Inflammatory macrophage treated with lipopolysaccharide for 1 hour (primary cell): ENCODE data around the gene IKZF1.

Source experiments
- DNase-seq, 2 donors: peaks; one replicate each; pipeline ENCODE4 v3.0.0-alpha.2; 2020 to 2022

IKZF1 gene

DNA sequence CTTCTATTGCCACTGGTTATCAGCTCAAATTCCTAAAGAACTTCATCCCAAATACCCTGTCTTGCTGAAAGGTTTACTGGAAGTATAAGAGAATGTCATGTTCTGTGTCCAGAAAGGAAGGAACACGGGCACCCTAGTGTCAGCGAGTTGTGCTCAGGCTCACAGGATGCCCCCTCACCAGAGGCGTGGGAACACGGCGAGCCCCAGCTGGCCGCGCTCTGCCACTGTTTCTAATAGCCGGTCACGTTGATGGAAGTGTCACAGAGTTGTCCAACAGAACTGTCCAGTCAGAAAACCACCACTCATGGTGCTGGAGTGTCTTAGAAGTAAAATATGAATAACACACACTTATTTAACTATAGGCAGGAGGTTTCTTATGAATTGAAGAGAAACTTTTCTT lies 72.8 kb downstream of the IKZF1 start:
- DNase-seq = no peak

DNA sequence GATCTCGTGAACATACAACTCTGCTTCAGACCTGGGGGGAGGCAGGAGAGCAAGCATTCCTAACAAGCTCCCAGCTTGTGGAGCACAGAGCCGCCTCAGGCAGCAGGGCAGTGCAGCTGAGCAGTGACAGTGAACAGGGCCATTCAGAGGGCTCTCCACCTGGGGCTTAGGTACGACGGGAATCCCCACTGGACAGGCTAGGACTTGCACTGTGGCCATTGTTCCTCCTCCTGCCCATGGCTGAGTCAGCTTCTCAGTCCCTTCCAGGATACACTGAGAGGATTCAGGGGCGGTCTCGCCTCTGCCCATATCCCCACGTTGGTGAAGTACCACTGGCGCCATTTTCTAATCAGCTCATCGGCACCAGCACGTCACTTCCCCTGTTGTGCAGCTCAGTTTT lies 74.6 kb downstream of the IKZF1 start:
- DNase-seq = no peak

DNA sequence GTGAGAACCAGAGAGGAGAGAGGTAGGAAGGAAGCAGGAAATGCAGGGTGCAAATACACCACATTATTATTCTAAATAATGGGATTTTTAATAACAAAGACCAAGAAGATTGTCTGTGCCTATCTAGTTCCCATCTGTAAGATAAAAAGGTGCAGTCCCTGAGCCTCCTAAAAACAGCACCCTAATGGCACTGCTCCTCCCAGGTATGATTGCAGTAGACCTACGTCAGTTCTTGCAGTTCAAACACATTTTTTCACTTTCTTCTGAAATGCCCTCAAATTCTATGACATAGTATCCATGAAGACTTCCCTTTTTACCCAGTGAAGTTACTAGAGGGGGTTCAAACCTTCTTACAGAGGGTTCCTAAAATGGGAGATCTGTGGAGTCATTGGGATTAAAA lies 75.0 kb downstream of the IKZF1 start:
- no peak for DNase-seq

DNA sequence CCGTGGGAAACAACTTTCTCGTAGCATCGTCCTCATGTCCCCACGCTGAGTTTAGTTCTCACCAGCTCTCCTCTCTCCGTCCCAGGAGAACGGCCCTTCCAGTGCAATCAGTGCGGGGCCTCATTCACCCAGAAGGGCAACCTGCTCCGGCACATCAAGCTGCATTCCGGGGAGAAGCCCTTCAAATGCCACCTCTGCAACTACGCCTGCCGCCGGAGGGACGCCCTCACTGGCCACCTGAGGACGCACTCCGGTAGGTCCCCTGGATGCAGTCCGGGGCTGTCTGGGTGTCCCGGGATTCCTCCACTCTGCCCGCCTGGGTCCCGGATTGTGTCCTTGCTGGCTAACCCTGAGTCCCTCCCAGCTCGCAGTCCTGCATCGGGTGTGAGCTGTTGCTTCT lies 77.9 kb downstream of the IKZF1 start:
- DNase-seq = no peak

DNA sequence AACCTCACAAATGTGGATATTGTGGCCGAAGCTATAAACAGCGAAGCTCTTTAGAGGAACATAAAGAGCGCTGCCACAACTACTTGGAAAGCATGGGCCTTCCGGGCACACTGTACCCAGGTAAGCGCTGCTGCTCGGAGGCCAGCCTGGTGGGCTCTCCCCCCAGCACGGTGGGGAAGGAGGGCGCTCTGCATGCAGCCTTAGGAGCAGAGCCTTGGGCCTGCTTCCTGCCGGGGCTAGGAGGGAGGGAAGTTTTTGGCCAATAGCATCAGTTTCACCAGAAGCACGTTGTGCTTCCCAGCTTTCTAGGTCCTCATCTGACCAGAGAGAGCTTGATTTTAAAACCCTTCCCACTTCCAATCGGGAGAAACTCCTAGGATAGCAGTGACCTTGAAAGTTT lies 82.8 kb downstream of the IKZF1 start:
- no peak for DNase-seq

DNA sequence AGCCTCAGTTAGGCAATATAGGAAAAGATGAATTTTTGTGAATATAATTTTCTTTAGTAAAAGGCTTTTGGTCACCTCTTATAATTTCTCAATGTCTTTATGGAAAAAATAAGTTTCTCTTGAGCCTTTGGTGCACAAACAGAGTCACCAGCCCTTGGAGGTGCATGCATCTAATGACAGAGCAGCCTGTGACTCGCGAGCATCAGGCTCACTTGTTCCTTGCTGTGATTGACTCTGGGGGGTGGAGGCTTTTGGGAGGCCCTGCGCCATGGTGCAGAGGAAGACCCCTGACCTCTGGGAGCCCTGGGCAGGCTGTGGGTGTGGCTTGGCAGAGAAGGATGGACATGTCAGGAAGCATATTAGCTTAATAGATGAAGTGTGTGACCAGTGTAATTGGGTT lies 85.4 kb downstream of the IKZF1 start:
- DNase-seq = no peak

DNA sequence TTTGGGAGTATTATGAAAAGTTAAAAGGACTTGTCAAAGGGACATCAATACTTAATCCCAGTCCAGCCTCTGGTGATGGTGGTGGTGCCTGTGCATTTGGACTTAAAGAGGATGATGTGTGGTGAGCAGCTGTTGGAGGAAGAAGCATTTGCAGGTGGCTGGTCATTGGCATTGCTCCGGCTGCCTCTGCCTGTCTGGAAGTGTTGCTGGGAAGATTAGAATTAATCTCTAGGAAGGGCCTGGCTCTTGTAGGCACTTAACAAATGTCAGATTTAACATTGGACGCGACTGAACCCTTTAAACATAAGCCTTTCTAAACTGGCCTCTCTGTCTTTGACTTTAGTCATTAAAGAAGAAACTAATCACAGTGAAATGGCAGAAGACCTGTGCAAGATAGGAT lies 86.9 kb downstream of the IKZF1 start:
- DNase-seq = no peak

DNA sequence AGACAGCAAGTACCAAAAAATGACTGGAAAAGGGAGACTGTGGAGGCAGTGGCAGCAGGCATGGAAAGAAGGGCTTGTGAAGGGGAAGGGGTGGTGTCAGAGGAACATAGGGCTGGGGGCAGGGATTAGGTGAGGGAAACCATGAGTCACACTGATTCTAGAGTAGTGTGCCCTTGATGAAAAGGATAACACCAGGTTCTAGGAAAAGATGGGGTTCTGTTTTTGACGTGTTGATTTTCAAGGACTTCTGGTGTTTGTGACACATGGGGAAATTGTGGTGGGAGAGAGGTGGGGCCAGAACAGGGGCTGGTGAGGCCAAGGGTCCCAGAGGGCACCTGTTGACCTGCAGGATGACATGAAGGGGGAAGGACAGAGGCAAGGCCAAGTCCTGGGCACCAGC lies 88.6 kb downstream of the IKZF1 start:
- DNase-seq = no peak

DNA sequence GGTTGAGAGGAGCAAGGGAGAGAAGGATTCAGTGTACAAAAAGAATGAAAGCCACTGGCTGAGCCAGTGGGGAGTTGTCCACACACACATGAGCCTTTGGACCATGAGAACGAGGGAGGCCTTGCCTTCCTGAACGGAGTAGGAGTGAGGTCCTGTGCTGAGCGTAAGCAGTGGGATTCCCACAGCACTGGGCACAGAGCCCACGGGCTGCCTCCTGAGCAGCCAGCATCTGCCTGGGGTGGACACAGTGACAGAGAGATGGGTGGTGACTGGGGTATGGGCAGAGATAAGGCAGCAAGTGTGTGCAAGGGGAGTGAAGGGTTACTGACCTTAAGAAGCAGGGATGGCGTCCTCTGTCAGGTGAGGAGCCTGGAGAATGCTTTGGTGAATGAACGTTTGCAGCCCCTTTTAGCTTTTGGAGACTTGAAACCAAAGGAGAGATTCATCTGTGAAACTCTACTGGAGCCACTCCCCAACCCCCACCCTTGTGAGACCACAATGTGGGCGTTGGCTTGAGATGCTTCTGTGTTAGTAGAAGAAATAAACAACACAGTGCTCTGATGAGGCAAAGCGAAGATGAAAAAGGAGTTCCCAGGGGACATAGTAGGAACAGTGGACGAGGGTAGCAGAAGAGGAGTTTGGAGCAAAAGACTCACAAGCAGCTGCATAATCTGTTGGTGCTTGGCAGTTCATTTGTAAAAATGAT lies 89.2 kb downstream of the IKZF1 start:
- no peak for DNase-seq

DNA sequence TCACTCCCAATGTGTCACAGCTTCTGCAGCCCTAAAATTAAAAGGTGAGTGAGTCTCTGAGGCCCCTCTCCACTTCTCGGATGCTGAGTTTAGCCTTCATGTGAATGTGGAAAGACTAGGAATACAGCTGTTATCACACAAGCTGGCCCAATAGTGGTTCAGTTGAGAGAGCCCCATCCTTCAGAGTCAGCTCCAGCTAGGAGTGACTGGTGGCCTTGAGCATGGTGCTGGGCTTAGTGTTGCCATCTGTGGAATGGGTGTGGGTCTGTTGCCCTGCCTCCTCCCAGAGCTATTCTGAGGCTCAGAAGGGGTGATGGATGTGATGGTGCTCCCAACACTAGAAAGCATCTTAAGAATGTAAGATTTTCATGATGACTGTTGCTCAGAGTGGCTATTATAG lies 89.8 kb downstream of the IKZF1 start:
- no peak for DNase-seq

DNA sequence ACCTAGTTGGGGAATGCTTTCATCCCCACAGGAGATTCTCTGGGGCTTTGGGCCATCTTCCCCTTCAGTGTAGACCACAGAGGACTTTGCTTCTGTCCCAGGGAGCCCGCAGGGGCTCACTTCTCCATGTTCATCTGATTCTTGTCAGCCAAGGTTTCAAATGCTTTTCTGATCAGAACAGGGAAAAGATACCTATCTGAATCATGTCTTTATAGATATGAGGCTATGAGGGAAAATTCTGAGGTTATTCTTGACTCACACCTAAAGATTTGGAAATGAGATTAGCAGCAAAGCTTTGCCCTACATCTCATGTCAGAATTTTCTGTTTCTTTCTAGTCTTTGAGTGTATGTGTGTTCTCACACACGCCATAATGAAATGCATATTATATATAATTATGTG lies 92.3 kb downstream of the IKZF1 start:
- no peak for DNase-seq

DNA sequence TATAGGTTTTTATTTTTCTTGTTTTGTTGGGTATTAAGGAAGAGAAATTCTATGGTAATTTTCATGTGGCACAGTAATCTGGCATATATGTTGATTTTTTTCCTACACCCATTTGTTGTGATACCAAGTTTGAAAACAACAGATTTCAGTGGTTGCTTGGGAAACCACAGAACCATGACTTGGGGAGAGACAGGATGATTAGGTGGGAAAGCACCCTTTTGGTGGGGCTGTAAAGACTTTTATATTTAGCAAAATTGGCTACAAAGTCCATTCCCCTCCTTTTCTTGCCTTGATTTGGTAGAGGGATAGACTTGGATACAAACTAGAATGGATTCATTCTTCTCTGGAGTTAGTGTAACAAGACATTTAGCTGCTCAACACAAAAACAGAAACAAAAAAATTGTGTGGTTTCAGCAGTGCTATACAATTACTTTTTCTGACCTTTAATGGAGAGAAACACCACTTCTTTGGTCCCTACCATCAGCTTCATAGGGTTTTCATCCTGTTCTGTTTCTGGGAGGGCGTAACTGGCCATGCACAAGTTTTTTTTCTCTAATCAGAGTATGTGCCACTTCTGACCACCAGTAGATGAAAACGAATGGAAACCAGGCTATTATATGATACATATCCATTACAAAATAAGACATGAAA lies 92.9 kb downstream of the IKZF1 start:
- peak in 1 of 2 donors; percentile 65 for DNase-seq

DNA sequence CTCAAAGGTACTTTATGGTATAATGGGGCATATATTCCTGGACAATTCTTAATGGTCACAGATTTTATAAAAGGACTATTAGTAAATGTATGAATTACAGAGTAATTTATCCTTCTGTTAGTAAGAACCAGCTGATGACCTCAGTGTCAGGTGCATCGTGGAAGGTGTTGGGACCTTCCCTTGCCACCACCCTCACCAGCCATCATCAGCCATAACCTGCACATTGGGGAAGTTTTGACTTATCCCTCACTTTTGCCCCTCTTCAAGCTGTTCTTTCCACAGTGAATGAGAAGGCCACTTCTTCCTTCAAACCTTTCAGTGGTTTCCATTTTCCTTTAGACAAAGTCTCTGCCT lies 93.4 kb downstream of the IKZF1 start:
- peak in 1 of 2 donors; percentile 67 for DNase-seq

DNA sequence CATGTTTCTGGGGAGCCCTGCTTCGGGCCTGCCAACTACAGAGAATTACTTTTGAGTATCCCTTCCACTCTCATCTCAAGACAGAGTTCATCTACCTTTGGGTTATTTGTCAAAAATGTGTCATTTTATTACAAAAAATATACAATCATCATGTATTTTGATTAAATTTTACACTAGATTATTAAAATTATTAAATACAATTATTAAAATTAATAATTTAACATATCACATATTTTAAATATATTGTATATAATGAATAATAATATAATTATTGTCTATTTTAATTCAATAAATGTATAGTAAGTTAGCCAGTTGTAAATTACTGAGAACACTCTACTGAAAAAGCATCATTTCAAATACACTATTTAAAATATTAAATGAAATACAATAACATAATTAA lies 94.7 kb downstream of the IKZF1 start:
- no peak for DNase-seq

DNA sequence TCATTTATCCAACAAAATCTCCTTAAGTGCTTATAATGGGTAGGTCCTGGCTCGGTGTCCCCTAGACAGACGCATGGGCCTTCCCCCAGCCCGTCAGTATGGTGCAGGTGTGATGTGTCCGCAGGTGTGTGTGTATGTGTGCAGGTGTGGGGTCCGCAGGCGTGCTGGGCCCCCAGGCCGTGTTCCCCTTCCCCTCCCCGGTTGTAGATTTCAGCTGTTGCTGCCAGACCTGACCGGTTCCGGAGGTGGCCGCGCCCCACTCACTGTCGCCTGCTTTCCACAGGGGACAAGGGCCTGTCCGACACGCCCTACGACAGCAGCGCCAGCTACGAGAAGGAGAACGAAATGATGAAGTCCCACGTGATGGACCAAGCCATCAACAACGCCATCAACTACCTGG lies 95.1 kb downstream of the IKZF1 start:
- no peak for DNase-seq

DNA sequence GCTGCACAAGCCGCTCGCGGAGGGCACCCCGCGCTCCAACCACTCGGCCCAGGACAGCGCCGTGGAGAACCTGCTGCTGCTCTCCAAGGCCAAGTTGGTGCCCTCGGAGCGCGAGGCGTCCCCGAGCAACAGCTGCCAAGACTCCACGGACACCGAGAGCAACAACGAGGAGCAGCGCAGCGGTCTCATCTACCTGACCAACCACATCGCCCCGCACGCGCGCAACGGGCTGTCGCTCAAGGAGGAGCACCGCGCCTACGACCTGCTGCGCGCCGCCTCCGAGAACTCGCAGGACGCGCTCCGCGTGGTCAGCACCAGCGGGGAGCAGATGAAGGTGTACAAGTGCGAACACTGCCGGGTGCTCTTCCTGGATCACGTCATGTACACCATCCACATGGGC lies 95.6 kb downstream of the IKZF1 start:
- DNase-seq = no peak

DNA sequence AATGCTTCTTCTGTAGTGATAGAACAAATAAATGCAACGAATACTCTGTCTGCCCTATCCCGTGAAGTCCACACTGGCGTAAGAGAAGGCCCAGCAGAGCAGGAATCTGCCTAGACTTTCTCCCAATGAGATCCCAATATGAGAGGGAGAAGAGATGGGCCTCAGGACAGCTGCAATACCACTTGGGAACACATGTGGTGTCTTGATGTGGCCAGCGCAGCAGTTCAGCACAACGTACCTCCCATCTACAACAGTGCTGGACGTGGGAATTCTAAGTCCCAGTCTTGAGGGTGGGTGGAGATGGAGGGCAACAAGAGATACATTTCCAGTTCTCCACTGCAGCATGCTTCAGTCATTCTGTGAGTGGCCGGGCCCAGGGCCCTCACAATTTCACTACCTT lies 99.9 kb downstream of the IKZF1 start:
- DNase-seq = no peak

DNA sequence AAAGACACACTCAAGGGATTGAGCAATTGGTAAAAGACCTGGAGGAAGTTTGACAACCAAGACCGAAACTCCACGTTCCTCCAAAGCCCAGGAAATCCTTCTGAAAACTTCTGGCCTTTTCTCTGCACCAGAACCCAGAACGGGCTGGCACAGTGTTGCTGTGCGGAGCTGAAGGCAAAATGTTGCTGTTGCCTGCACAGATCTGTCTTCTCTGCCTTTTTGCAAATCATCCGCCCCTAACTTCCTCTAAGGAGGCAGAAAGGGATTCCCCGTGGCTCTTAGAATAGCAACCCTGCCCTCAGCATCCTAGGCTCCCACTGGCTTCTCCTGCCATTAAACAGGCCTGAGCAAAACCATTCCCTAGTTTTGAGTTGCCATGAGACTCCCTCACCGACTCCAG lies 100.7 kb downstream of the IKZF1 start:
- DNase-seq = peak; percentile 59 to 73

DNA sequence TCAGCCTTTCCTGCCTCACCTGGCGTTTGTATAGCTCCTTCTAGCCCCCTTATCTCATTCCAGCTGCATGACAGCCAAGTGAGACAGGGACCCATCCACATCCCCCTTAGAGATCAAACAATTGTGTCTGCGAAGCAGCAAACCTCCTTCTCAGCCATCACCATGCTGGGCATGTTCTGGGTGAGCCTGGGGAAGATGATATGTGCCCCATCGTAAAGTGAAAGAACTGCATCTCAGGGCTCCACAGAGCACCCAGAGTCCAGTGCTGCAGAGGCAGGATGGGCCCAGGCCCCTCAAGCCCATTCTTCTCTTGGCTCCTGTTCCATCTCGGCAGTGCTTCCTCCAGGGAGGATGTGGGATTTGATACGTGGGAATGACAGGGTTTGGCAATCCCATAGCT lies 102.4 kb downstream of the IKZF1 start:
- no peak for DNase-seq

DNA sequence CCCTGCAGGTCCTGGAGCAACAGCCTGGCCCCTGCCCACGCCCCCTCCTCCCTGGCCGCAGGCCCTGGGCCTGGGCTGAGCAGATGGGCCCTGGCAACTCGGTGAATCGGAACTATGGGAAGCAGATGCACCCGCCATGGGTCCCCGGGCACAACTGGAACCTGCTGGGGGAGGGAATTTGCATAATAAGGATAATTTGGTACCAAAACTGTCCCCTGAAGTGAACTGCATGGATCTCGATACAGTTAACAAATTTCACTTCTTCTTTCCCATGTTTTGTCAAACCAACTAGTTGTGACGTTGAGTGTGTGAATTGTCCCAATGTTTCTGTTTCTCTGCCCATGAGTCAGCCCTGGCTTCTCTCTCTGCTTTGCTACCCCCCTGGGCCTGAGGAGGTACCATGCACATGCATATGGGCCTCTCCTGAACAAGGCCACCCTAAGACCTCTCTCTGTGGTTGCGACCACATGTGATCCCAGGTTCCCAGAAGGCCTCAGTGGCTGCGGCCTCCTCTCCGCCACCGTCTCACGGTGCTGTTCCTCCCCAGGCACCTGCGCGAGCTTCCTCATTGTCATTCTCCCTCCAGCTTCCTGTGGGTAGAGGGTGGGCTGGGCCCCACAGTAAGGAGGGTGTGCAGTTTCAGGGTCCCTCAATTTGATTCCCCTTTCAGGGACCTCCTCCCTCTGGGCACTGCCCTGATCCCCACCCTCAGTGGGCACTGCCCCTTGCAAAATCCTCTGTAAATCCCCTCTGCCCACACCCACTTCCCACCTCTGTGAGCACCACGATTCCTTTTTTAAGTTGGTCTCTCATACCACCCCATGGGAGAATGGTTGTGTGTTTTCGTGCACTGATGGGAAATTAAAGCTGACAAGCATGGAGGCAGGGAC lies 105.6 kb downstream of the IKZF1 start:
- peak; percentile 82 to 87 for DNase-seq

DNA sequence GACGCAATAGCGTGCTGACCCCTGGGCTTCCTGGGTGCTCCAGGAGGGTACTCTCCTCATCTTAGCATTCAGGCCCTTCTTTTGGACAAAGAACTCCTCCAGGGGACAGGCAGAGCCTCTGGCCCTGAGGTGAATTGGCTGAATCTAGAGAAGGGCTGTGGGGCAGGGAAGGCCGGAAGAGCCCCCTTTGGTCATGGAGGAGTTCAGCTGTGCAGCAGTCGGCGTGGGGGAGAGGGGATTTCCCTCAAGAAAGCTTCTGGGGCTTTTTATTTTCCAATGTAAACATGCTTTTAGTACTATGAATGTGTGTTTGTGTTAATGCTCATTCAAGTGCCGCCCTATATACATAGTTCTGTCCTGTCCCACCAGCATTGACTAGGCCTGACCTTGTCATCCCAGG lies 106.8 kb downstream of the IKZF1 start:
- DNase-seq = peak in 1 of 2 donors; percentile 23

DNA sequence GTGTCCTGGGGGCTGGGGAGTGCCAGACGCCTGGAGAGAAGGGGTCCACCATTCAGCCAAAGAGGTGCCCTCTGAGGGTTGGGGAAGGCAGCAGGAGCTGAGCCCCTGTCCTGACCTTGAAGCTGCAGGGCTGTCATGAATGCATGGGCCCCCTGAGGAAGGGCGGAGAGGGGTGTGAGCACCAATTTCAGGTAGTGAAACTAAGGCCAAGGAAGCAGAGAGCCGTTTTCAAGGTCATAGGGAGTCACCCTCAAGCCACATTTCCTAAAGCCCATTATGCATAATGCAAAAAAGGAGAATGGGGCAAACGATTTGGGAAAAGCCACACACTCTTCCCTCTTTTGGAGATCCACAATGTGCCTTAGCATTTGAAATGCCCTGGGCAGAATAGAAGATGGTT lies 108.5 kb downstream of the IKZF1 start:
- DNase-seq = peak in 1 of 2 donors; percentile 42

DNA sequence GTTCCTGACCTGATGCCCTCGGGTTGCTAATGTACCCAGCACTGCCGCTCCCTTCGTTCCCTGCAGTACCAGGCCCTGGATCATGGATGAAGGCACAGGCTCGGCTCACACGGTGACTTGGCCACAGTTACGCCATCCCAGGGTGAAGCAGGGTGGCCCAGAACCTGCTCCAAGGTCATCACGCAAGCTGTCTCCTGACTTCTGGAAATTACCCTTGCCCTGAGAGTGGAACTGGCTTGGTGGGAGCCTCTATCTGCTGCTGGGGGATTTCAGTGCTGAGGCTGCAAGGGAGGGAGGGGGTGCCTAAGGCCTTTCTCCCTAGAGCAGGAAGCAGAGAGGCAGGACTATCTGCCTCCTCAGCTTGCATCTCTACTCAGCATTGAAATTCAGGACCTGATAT lies 109.0 kb downstream of the IKZF1 start:
- peak in 1 of 2 donors; percentile 70 for DNase-seq

DNA sequence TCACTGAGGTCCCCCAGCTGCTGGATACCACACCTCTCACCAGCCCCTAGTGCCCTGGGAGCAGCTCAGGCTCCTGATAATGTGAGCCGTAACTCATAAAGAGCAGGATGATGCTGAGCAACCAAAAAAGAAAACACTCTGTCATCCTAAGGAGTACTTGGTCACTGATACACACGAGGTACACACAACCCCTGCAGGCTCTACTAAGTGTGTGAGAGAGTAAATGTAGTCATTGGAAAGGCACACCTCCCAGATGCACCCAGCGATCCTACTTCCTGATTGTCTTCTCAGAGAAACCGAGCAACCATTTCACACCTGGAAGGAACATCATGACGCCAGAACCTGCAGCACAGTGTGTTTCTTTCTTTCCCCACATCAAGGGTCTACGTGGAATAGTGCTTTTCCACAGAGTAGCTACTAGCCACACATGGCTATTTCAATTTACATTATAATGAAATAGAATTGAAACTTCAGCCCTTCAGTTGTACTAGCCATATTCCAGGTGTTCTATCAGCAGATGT lies 111.4 kb downstream of the IKZF1 start:
- DNase-seq = no peak
